Activated T-helper 1 cell treated with anti-CD3 and anti-CD28 coated beads, Interleukin-2, amount 50 U/mL, for 16 hours (primary cell): Measurements from ENCODE around the gene FAR2.
A peak's percentile ranks its signal among the peaks of the same experiment; 100 is the strongest.
"Not testable (repeated sequence)": the region's sequence is repeated elsewhere in the genome, so short reads cannot be mapped to it uniquely, and the experiment has no call there.

Experiments used
- DNase-seq, 2 donors: peaks; one replicate each; pipeline ENCODE4 v3.0.0-alpha.2; 2020; ENCODE audit warnings: low read depth in 1 of 2, low spot score in 1 of 2

FAR2 gene

GRCh38 chr12:29148911-29149690 is at the start of gene FAR2:
Gene FAR2, plus strand, starts transcription at chr12:29149278. Its CDS starts 121,172 bp downstream, at chr12:29270450.
- peak in 1 of 2 donors; percentile 21 for DNase-seq

- no peak for DNase-seq
Observed at GRCh38 chr12:29102741-29103140, 46.3 kb upstream of the FAR2 start.

GRCh38 chr12:29103539-29103974 is 45.5 kb upstream of the FAR2 start:
- peak in 1 of 2 donors; percentile 6 for DNase-seq

GRCh38 chr12:29104516-29104915 is 44.6 kb upstream of the FAR2 start:
- DNase-seq: no peak

- no peak for DNase-seq
Observed at GRCh38 chr12:29110506-29111442, 38.3 kb upstream of the FAR2 start.

GRCh38 chr12:29113101-29113500 is 36.0 kb upstream of the FAR2 start:
- DNase-seq: no peak

GRCh38 chr12:29116414-29116813 is 32.7 kb upstream of the FAR2 start:
- DNase-seq: no peak

- no peak for DNase-seq
Observed at GRCh38 chr12:29131539-29131938, 17.5 kb upstream of the FAR2 start.

- no peak for DNase-seq
Observed at GRCh38 chr12:29132316-29132715, 16.8 kb upstream of the FAR2 start.

GRCh38 chr12:29133181-29133580 is 15.9 kb upstream of the FAR2 start:
- DNase-seq: no peak

- no peak for DNase-seq
Observed at GRCh38 chr12:29133680-29134079, 15.4 kb upstream of the FAR2 start.

- DNase-seq: not testable (repeated sequence)
Observed at GRCh38 chr12:29138256-29138655, 10.8 kb upstream of the FAR2 start.

- not testable (repeated sequence) for DNase-seq
Observed at GRCh38 chr12:29138855-29139254, 10.2 kb upstream of the FAR2 start.

GRCh38 chr12:29145372-29146170 is 3.5 kb upstream of the FAR2 start:
- DNase-seq: no peak

- DNase-seq: no peak
Observed at GRCh38 chr12:29146196-29146595, 2.9 kb upstream of the FAR2 start.

GRCh38 chr12:29147731-29148595 is 1.1 kb upstream of the FAR2 start:
- DNase-seq: no peak

- DNase-seq: no peak
Observed at GRCh38 chr12:29148596-29148910, 525 bp upstream of the FAR2 start.

- DNase-seq: no peak
Observed at GRCh38 chr12:29149691-29150281, 708 bp downstream of the FAR2 start.

- DNase-seq: no peak
Observed at GRCh38 chr12:29150462-29150861, 1.4 kb downstream of the FAR2 start.
